ENCODE data around the gene TIAM2. TPM values are rescaled to one million over a fixed set of nuclear protein-coding genes. Genes with fewer than 3 reads are reported as not detected.

Gene TIAM2
- total and polyA plus RNA-seq, 2 experiments from 2014 or later: 14.2 to 24.4 TPM

DNA sequence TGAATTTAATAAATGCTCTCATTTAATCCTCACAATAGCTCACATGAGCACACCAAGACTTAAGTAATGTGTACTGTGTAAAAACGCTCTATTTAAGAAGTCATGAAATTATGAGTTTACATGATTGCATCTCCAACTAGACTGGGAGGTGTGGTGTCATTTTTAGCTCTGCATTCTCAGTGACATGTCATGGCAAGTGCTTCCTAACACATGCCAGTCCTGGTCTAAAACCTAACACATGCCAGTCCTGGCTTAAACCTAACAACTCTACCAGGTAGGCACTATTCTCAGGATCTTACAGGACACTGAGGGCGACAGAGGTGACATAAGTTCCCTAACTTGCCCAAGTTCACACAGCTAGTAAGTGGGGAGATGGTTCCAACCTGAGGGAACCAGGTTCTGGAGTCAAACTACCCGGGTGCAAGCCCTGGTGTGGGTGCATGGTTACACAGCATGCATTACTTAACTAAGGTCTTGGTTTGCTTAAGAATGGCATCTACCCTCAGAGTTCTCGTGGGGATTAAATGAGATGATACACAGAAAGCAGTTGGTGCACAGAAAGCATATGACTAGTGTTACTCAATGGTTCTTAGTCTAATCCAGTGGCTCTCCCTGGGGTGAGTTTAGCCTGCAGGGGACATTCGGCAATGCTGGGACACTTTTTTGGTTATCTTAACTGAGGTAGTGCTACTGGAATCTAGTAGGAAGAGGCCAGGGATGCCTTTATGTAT is 283.4 kb downstream of the TIAM2 start:
- no peak overlapping the region for H2AFZ ChIP-seq
- no peaks in the 10 kb centered on the region for H3K79me2 ChIP-seq (replicated peaks; ENCODE audit: insufficient read depth)
- H3K27ac ChIP-seq (ENCODE audit: low read depth): no peak overlapping the region
- H3K4me1 Mint-ChIP-seq: peaks cover 9% of the 10 kb centered on the region
- peaks cover 32% of the 10 kb centered on the region for H3K36me3 Mint-ChIP-seq (ENCODE audit: low read depth)
- no peaks in the 10 kb centered on the region for H3K27me3 ChIP-seq (ENCODE audit: insufficient read depth)
- no peak for TF ChIP-seq CREB1 (CRISPR knock-in tag; IDR thresholded peaks at IDR 0.05; ENCODE audit: low read depth)
- no peak for TF ChIP-seq STAT1 (IDR thresholded peaks at IDR 0.05; ENCODE audit: unreplicated experiment)
- TF ChIP-seq, protein P1, sequence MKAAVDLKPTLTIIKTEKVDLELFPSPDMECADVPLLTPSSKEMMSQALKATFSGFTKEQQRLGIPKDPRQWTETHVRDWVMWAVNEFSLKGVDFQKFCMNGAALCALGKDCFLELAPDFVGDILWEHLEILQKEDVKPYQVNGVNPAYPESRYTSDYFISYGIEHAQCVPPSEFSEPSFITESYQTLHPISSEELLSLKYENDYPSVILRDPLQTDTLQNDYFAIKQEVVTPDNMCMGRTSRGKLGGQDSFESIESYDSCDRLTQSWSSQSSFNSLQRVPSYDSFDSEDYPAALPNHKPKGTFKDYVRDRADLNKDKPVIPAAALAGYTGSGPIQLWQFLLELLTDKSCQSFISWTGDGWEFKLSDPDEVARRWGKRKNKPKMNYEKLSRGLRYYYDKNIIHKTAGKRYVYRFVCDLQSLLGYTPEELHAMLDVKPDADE (IDR thresholded peaks at IDR 0.05): no peak
- TF ChIP-seq, protein P2, sequence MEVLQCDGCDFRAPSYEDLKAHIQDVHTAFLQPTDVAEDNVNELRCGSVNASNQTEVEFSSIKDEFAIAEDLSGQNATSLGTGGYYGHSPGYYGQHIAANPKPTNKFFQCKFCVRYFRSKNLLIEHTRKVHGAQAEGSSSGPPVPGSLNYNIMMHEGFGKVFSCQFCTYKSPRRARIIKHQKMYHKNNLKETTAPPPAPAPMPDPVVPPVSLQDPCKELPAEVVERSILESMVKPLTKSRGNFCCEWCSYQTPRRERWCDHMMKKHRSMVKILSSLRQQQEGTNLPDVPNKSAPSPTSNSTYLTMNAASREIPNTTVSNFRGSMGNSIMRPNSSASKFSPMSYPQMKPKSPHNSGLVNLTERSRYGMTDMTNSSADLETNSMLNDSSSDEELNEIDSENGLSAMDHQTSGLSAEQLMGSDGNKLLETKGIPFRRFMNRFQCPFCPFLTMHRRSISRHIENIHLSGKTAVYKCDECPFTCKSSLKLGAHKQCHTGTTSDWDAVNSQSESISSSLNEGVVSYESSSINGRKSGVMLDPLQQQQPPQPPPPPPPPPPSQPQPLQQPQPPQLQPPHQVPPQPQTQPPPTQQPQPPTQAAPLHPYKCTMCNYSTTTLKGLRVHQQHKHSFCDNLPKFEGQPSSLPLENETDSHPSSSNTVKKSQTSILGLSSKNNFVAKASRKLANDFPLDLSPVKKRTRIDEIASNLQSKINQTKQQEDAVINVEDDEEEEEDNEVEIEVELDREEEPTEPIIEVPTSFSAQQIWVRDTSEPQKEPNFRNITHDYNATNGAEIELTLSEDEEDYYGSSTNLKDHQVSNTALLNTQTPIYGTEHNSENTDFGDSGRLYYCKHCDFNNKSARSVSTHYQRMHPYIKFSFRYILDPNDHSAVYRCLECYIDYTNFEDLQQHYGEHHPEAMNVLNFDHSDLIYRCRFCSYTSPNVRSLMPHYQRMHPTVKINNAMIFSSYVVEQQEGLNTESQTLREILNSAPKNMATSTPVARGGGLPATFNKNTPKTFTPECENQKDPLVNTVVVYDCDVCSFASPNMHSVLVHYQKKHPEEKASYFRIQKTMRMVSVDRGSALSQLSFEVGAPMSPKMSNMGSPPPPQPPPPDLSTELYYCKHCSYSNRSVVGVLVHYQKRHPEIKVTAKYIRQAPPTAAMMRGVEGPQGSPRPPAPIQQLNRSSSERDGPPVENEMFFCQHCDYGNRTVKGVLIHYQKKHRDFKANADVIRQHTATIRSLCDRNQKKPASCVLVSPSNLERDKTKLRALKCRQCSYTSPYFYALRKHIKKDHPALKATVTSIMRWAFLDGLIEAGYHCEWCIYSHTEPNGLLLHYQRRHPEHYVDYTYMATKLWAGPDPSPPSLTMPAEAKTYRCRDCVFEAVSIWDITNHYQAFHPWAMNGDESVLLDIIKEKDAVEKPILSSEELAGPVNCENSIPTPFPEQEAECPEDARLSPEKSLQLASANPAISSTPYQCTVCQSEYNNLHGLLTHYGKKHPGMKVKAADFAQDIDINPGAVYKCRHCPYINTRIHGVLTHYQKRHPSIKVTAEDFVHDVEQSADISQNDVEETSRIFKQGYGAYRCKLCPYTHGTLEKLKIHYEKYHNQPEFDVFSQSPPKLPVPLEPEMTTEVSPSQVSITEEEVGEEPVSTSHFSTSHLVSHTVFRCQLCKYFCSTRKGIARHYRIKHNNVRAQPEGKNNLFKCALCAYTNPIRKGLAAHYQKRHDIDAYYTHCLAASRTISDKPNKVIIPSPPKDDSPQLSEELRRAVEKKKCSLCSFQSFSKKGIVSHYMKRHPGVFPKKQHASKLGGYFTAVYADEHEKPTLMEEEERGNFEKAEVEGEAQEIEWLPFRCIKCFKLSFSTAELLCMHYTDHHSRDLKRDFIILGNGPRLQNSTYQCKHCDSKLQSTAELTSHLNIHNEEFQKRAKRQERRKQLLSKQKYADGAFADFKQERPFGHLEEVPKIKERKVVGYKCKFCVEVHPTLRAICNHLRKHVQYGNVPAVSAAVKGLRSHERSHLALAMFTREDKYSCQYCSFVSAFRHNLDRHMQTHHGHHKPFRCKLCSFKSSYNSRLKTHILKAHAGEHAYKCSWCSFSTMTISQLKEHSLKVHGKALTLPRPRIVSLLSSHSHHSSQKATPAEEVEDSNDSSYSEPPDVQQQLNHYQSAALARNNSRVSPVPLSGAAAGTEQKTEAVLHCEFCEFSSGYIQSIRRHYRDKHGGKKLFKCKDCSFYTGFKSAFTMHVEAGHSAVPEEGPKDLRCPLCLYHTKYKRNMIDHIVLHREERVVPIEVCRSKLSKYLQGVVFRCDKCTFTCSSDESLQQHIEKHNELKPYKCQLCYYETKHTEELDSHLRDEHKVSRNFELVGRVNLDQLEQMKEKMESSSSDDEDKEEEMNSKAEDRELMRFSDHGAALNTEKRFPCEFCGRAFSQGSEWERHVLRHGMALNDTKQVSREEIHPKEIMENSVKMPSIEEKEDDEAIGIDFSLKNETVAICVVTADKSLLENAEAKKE (CRISPR knock-in tag; IDR thresholded peaks at IDR 0.05): no peak
- TF ChIP-seq ZNF114 (CRISPR knock-in tag; IDR thresholded peaks at IDR 0.05): no peak
- no peak for TF ChIP-seq JUNB (IDR thresholded peaks at IDR 0.05; ENCODE audit: unreplicated experiment)
- no peak for TF ChIP-seq POLR2AphosphoS5 (IDR thresholded peaks at IDR 0.05; ENCODE audit: low read depth)
- no peak for TF ChIP-seq NANOG (IDR thresholded peaks at IDR 0.05; ENCODE audit: borderline replicate concordance)
- no peak for TF ChIP-seq ZNF331 (CRISPR knock-in tag; IDR thresholded peaks at IDR 0.05; ENCODE audit: low read depth)
- H3K36me3 ChIP-seq (ENCODE audit: insufficient read depth): no peaks in the 10 kb centered on the region; the same call in 1 of the 2 replicates
- no peaks in the 10 kb centered on the region for H3K9me3 Mint-ChIP-seq
- H4K20me1 ChIP-seq (replicated peaks; ENCODE audit: insufficient read depth): no peaks in the 10 kb centered on the region; the same call in 1 of the 2 replicates
- no peak overlapping the region for H3K4me3 ChIP-seq
- no peak overlapping the region for H3K27ac Mint-ChIP-seq
- H3K9me2 ChIP-seq (ENCODE audit: insufficient read depth): no peaks in the 10 kb centered on the region
- no peak overlapping the region for H3K4me2 ChIP-seq
- no peak overlapping the region for H3K4me3 Mint-ChIP-seq
- H3K4me1 ChIP-seq (ENCODE audit: insufficient read depth): peaks cover 19% of the 10 kb centered on the region
- H3F3A ChIP-seq (replicated peaks; ENCODE audit: low read depth): no peaks in the 10 kb centered on the region
- DNase-seq (ENCODE audit: low spot score) (no peak), ATAC-seq (no peak)
- no peaks in the 10 kb centered on the region for H3K27me3 Mint-ChIP-seq (ENCODE audit: insufficient read depth, low read depth, poor library complexity)
